HG02678 (cell line): Measurements from ENCODE around the gene MAPK8IP3.
"Not testable (repeated sequence)": the region's sequence is repeated elsewhere in the genome, so short reads cannot be mapped to it uniquely, and the experiment has no call there.

Source experiments
- ATAC-seq: cut with Tn5 transposase; IDR thresholded peaks from one replicate; pipeline ENCODE4 v1.9.1; 2021; ENCODE audit warnings: mild to moderate bottlenecking, moderate library complexity; ENCODE audit not compliant: unreplicated experiment

MAPK8IP3 gene

GRCh38 chr16:1784977-1785845 lies 79.2 kb downstream of the MAPK8IP3 start:
- no peak for ATAC-seq

- no peak for ATAC-seq
These were observed 79.8 kb downstream of the MAPK8IP3 start for GRCh38 chr16:1785846-1786170.

GRCh38 chr16:1786242-1787055 lies 80.5 kb downstream of the MAPK8IP3 start:
- no peak for ATAC-seq

GRCh38 chr16:1787056-1787321 lies 81.0 kb downstream of the MAPK8IP3 start:
- ATAC-seq: no peak

GRCh38 chr16:1787322-1788094 lies 81.5 kb downstream of the MAPK8IP3 start:
- no peak for ATAC-seq

- ATAC-seq: no peak
These were observed 82.2 kb downstream of the MAPK8IP3 start for GRCh38 chr16:1788095-1788707.

GRCh38 chr16:1788708-1789100 lies 82.7 kb downstream of the MAPK8IP3 start:
- ATAC-seq: no peak

GRCh38 chr16:1789643-1790045 lies 83.6 kb downstream of the MAPK8IP3 start:
- ATAC-seq: no peak

- ATAC-seq: no peak
These were observed 84.2 kb downstream of the MAPK8IP3 start for GRCh38 chr16:1790261-1790610.

- ATAC-seq: no peak
These were observed 84.7 kb downstream of the MAPK8IP3 start for GRCh38 chr16:1790611-1791255.

- no peak for ATAC-seq
These were observed 85.4 kb downstream of the MAPK8IP3 start for GRCh38 chr16:1791256-1791942.

- ATAC-seq: no peak
These were observed 86.2 kb downstream of the MAPK8IP3 start for GRCh38 chr16:1791943-1792812.

- ATAC-seq: no peak
These were observed 87.0 kb downstream of the MAPK8IP3 start for GRCh38 chr16:1792836-1793577.

GRCh38 chr16:1793578-1794220 lies 87.7 kb downstream of the MAPK8IP3 start, which contains the start of gene IGFALS:
Gene IGFALS (minus strand): TSS chr16:1793705. CDS start chr16:1793652, 53 bp downstream.
- no peak for ATAC-seq

- no peak for ATAC-seq
These were observed 88.4 kb downstream of the MAPK8IP3 start for GRCh38 chr16:1794221-1794871.

GRCh38 chr16:1794908-1795666 lies 89.1 kb downstream of the MAPK8IP3 start:
- ATAC-seq: no peak

GRCh38 chr16:1799263-1799662 lies 93.3 kb downstream of the MAPK8IP3 start:
- ATAC-seq: not testable (repeated sequence)
